NCI-H2196 treated with DMSO at 0.1 percent for 48 hours (cell line): ENCODE results near the gene ME3.

Experiments used
- DNase-seq: peaks from one replicate; lab custom pipeline; 2025; ENCODE audit not compliant: unreplicated experiment; lab: John Stamatoyannopoulos, UW

ME3 gene

DNA sequence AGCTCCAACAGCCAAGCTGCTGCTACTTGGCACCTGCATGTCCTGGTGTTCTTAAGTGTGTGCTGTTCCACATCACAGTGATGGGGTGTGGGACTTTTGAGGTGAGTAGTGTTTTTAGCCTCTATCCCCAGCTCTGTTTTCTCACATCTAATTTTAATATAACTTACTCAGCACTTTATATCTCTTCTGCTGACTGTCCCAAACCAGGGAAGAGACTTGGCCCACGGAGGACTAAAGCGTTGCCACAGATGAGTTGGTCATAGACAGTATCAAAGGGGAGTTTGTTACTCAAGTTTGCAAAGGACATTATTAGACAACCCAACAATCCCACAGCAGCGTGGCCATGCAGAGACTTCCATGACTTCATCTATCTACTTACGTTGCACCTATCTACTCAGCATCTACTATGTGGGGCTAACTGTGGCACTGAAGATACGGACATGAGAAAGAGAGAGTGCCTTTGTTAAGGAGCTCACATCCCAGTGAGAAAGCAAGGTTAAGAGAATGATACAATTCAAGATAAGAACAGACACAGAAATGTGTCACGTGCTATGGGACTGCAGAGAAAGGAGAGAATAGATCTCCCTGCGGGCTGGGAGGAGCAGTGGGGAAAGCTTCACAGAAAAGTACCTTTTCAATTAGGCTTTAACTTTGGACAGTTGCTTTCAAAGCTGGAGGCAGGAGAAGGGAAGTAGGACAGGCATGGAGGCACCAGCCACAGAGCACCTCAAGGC is 82.4 kb downstream of the ME3 start:
- no peak for DNase-seq

GRCh38 chr11:86589204-86589603 is 83.2 kb downstream of the ME3 start:
- DNase-seq = no peak

DNA sequence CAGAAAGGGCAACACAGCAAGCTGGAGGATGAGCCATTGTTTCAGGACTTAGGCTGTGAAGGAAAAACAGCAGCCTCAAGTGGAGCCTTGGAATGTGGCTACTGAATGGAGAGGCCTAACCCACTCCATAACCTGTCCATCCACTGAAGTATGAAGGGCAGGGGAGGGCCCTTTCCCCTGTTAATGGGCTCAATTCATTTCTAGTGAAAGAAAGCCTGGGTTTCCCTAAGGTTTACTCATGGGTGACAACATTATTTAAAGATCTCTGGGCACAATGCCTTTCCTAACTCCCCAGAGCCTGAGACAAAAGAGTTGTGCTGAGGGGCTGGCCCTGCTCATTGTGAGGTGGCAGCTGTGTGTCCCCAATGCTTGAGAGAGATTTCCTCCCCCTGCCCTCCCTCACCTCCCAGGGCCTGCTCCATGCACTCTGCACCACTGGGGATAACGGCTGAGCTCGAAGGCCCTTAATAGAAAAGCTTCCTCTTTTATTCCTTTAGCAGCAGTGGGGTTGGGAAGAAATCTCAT is 83.8 kb downstream of the ME3 start:
- DNase-seq = no peak

DNA sequence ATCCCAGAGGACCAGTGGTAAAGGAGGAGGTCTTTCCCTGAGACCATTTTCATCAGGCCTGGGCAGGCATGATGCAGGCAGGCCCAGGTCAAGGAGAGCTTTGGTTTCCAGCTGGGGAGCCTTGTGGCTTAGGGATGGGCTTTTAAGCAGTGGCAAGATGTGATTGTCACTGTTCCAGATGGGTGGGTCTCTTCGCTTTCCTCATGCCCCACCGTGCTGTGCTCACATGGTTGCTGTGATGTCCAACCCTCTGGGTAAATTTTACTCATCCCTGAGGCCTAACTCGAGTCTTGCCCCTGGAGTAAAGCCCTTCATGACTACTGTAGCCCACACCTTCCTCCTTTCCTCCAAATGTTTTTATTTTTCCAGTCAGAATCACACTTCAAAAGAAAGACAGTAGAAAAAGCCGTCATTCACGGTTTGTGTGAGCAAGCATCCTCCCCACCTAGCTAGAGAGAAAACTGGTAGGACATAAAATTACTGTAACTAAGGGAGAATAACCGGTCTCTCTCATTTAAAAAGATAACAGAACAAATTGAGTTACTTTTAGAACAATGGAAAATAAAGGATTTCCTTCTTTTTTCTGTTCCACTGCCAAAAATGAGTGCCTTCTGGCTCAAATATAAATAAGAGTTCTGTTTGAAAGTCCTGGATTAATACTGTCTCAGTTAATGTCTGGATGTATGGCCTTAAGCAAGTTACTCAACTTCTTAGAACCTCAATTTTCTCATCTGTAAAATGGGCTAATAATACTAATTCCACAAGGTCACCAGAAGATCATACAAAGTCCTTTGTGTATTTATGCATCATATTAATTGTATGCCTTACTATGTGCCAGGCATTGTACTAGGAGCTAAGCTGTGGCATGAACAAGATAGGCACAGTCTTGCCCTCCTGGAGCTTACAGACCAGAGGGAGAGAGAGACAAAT is 84.9 kb downstream of the ME3 start:
- DNase-seq = no peak

DNA sequence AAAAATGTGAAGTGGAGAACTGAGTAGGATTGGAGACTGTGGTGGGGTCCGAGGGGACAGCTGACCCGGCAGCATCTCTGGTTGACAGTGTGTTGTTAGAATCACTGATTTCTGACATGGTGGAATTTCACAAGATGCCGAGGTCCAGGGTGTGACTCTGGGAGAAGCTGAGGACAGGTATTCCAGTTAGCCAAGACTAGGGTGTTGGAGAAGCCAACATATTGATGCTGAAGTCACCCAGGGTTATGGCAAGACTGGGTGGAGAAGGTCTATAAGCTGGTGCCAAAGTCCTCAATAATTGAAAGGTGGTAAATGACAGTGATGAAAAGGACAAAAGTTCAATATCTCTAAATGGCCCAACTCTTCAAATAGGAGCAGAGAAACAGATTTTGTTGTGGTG is 86.1 kb downstream of the ME3 start:
- DNase-seq = no peak

- no peak for DNase-seq
Measured at GRCh38 chr11:86582898-86583297, 89.5 kb downstream of the ME3 start.

GRCh38 chr11:86580535-86580934 is 91.9 kb downstream of the ME3 start:
- no peak for DNase-seq

DNA sequence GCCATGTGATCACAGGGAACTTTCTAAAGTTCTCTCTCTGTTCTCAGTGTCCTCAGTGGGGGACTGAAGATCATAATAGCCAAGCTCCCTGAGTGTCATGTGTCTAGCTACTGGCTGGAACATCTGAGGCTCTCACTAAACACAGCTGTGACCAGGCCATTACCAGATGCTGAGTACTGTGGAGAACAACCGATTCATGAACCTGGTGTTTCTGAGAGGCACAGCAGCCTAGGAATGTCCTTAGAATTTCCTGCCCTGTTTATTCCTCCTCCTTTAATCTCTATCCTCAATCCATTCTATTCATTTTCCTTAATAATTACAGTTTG is 93.0 kb downstream of the ME3 start:
- no peak for DNase-seq

DNA sequence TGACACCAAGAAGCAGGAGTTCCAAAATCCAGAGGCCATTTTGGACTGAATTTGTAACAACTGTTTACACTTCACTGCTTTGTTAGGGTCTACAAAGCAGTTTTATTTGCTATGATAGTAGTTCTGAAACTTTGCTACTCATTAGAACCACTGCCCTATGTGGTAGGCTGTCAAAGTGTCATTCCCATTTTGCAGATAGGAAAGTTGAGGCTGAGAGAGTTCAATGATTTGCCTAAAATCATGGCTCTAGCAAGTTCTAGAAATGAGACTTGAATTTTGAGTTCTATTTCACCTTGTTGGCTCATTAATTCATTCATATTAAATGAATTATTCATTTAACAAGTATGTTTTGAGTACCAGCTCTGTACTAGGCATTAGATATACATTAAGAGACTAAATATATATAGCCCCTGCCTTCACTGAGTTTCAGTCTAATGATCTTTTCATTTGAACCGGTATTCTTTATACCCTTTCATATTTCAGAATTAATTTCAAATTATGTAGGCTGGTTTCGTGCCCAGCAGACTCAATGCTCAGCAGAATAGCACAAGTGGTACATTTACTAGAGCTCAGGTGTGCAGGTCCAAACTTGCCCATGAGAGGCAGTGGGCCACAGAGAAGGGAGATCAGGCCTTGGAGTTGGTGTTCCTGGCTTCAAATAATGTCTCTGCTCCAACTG is 93.5 kb downstream of the ME3 start:
- DNase-seq = no peak

- DNase-seq = peak; percentile 51
Measured at GRCh38 chr11:86577644-86578636, 94.5 kb downstream of the ME3 start.

DNA sequence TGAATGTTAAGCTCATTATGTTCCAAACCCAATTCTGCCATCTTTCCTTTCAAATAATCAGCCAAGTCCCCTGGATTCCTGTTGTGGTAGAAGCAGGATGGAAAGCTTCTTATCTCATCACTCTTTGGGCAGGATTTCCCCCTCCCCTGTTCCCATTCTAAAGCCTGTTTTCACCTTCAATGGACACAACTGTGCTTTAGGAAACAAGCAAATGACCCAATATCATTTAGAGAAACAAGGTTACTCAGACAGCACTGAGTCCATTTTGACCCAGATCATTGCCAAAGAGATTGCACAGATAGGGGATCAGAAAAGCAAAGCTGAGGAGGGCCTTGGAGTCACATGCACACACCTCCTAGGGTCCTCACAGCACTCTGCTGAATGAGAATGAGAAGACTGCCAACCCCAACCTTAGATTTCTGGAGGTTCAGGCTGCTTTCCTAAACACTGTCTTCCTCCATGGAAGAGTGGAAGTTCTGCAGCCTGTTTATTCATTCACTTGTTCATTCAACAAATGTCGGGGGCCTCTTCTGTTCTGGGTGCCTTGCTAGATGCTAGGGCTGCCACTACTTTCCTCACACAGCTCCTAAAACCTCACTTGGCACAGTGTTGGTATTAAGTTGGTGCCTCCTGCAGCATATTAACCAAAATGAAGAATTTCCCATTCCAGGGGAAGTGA is 95.3 kb downstream of the ME3 start:
- no peak for DNase-seq

DNA sequence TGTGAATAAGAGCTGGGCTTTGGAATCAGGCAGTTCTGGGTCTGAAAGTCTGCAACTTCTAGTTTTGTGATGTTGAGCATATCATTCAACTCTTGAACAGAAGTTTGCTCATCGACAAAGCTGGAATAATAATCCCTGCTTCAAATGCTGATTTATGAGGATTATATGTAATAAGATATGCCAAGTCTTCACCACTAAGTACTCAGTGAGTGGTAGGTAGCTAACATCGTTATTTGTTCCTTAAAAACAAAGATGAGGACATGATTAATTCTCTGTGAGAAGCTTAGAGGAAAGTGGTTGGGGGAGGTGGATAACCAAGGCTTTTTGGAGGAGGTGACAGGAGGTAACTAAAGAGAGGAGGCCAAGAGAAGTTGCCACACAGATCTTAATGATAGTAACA is 96.5 kb downstream of the ME3 start:
- no peak for DNase-seq

DNA sequence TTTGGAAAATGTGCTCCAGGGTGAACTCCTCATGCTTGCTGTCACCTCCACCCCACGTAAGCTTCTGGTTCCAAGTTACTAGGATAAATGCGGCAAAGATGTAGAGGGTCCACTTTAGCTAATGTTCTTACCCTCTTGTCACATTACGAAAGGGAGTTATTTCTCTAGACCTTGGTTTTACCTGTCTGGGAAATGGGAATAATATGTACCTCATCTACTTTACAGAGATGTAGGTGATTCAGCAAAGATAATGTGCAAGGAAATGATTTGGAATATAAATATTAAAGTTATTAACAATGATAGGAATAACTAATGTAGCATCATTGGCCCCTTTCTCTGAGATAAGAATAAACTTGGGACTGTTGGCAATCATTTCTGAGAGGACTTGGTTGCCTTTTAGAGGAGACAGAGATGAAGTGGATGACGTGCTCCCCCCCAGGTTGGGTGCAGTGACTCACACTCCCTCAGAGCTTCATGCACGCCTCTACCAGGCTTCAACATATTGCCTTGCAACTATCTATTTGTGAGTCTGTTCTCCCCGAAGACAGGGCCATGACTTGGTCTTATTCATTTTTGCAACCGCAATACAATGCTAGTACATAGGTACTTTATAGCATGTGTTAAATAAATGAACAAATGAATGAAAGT is 97.1 kb downstream of the ME3 start:
- no peak for DNase-seq

- no peak for DNase-seq
Measured at GRCh38 chr11:86574493-86575207, 97.8 kb downstream of the ME3 start.

DNA sequence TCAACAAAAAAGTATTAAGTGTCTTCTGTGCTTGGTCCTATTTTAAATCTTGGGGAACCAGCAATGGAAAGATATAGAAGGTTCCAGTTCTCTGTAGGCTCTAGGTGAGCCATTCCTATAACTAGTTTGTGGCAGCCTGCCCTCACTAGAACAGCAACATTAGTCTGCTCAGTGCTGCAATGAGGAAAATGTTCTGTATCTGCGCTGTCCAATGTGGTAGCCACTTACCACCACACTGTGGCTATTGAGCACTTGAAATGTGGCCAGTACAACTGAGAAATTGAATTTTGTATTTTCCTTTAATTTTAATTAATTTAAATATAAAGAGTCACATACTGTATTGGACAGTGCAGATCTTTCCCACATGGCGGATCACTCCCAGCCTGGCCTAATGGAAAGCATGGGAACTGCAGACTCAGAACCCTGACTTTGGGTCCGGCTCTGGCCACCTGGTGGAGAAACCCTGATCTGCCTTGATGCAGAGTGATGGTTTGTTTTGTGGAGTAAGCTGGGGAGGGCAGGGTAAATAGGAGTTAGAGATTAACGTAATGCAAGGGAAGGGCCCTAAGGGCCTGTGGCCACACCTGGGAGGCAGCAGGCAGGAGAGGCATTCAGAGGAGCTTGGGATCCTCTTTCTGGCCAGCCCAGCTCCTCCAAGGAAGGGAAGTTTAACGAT is 101.0 kb downstream of the ME3 start:
- no peak for DNase-seq

- DNase-seq = no peak
Measured at GRCh38 chr11:86570451-86570850, 102.0 kb downstream of the ME3 start.

DNA sequence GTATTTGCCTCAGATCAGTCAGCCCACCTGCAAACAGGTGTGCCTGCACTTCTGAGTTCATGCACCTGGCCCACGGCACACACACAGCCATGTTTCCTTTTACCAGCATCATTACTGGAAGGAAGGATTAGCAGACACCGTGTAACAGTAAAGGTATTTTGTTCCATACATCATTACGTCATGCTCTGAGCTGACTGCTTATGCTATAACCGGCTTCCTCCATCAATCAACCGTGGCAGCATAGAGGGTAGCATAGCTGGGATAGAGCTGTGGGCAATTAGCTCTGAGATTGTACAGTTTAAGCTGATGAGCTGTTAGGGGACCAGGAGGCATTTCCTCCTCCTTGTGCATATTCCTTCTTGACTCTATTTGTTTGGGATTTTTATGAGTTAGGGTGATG is 102.4 kb downstream of the ME3 start:
- no peak for DNase-seq

DNA sequence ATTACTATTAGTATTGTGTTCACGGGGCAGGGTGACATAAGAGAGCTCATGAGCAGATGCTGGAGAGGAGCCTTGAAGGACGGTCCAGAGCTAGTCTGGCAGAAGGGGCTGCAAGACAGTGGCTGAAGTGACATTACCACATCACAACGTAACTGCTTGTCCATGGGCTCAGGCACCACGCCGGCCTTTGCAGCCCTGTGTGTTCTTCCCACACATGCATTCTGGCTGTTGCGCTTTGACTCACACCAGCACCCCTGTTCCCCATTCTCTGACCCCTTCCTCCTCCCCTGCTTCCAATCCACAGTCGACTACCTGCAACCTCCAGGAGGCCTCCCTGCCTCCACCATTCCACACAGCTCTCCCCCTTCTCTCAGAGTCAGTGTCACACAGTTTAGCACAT is 103.3 kb downstream of the ME3 start:
- DNase-seq = no peak
